ENCODE data around the gene TPSB2. TPM values are rescaled to one million over a fixed set of nuclear protein-coding genes. Genes with fewer than 3 reads are reported as not detected.
A peak's percentile ranks its signal among the peaks of the same experiment; 100 is the strongest.
"Not testable (repeated sequence)": the region's sequence is repeated elsewhere in the genome, so short reads cannot be mapped to it uniquely, and the experiment has no call there.

The TPSB2 gene
- total RNA-seq, 1 experiment from 2014 or later, result 0.44 TPM

DNA sequence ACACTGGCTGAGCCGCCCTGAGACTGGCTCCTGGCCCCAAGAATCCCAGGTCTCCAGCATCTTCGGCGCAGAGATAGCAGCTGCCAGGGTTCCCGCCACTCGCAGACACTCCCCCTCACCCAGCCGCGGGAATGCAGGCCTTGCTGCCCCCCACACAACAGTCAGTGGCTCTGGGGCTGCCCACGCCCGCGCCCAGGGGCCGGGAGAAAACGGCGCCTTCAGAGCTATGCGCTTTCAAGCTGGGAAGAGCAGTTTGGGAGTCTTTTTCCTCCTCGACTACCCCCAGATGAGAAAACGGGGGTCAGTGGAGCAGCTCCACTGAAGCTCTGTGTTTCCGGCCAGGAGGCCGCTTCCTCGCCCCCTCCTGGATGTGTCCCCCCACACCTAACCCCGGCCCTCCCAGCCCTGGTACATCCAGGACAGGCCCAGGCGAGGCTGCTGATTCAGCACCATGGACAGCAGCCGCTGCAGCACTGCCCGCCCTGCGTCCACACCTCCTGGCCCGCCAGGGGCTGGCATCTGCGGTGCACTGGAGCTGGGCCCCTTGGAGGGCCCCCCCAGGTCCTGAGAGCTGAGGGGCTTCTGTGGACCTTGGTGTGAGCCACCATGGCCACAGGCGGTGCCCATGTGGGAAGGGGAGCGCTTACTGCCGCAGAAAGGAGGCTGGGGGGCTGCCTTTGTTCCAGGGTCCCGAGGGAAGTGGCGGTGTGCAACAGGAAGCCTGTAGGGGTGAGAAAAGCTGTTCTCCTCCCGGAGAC lies 41.4 kb downstream of the TPSB2 start (continued):
- TF ChIP-seq, protein P1, sequence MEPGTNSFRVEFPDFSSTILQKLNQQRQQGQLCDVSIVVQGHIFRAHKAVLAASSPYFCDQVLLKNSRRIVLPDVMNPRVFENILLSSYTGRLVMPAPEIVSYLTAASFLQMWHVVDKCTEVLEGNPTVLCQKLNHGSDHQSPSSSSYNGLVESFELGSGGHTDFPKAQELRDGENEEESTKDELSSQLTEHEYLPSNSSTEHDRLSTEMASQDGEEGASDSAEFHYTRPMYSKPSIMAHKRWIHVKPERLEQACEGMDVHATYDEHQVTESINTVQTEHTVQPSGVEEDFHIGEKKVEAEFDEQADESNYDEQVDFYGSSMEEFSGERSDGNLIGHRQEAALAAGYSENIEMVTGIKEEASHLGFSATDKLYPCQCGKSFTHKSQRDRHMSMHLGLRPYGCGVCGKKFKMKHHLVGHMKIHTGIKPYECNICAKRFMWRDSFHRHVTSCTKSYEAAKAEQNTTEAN (CRISPR knock-in tag; IDR thresholded peaks at IDR 0.05), result peak; percentile 73; the same call in 1 of the 2 replicates
- TF ChIP-seq, protein P2, sequence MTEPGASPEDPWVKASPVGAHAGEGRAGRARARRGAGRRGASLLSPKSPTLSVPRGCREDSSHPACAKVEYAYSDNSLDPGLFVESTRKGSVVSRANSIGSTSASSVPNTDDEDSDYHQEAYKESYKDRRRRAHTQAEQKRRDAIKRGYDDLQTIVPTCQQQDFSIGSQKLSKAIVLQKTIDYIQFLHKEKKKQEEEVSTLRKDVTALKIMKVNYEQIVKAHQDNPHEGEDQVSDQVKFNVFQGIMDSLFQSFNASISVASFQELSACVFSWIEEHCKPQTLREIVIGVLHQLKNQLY (CRISPR knock-in tag; IDR thresholded peaks at IDR 0.05), result 0 out of 2 replicates have a peak, but pooled peaks have one; percentile 59
- peak; percentile 93 for TF ChIP-seq TEAD4 (CRISPR knock-in tag; IDR thresholded peaks at IDR 0.05)
- TF ChIP-seq, protein P3, sequence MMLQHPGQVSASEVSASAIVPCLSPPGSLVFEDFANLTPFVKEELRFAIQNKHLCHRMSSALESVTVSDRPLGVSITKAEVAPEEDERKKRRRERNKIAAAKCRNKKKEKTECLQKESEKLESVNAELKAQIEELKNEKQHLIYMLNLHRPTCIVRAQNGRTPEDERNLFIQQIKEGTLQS (CRISPR knock-in tag; conservative IDR thresholded peaks at IDR 0.05), result no peak
- TF ChIP-seq, protein P4, sequence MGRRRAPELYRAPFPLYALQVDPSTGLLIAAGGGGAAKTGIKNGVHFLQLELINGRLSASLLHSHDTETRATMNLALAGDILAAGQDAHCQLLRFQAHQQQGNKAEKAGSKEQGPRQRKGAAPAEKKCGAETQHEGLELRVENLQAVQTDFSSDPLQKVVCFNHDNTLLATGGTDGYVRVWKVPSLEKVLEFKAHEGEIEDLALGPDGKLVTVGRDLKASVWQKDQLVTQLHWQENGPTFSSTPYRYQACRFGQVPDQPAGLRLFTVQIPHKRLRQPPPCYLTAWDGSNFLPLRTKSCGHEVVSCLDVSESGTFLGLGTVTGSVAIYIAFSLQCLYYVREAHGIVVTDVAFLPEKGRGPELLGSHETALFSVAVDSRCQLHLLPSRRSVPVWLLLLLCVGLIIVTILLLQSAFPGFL (CRISPR knock-in tag; IDR thresholded peaks at IDR 0.05; ENCODE audit: borderline replicate concordance), result peak; percentile 85; the same call in 1 of the 2 replicates
- TF ChIP-seq, protein P5, sequence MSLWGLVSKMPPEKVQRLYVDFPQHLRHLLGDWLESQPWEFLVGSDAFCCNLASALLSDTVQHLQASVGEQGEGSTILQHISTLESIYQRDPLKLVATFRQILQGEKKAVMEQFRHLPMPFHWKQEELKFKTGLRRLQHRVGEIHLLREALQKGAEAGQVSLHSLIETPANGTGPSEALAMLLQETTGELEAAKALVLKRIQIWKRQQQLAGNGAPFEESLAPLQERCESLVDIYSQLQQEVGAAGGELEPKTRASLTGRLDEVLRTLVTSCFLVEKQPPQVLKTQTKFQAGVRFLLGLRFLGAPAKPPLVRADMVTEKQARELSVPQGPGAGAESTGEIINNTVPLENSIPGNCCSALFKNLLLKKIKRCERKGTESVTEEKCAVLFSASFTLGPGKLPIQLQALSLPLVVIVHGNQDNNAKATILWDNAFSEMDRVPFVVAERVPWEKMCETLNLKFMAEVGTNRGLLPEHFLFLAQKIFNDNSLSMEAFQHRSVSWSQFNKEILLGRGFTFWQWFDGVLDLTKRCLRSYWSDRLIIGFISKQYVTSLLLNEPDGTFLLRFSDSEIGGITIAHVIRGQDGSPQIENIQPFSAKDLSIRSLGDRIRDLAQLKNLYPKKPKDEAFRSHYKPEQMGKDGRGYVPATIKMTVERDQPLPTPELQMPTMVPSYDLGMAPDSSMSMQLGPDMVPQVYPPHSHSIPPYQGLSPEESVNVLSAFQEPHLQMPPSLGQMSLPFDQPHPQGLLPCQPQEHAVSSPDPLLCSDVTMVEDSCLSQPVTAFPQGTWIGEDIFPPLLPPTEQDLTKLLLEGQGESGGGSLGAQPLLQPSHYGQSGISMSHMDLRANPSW (CRISPR knock-in tag; conservative IDR thresholded peaks at IDR 0.05; ENCODE audit: low read depth), result no peak
- TF ChIP-seq, protein P6, sequence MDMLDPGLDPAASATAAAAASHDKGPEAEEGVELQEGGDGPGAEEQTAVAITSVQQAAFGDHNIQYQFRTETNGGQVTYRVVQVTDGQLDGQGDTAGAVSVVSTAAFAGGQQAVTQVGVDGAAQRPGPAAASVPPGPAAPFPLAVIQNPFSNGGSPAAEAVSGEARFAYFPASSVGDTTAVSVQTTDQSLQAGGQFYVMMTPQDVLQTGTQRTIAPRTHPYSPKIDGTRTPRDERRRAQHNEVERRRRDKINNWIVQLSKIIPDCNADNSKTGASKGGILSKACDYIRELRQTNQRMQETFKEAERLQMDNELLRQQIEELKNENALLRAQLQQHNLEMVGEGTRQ (CRISPR knock-in tag; IDR thresholded peaks at IDR 0.05), result no peak

DNA sequence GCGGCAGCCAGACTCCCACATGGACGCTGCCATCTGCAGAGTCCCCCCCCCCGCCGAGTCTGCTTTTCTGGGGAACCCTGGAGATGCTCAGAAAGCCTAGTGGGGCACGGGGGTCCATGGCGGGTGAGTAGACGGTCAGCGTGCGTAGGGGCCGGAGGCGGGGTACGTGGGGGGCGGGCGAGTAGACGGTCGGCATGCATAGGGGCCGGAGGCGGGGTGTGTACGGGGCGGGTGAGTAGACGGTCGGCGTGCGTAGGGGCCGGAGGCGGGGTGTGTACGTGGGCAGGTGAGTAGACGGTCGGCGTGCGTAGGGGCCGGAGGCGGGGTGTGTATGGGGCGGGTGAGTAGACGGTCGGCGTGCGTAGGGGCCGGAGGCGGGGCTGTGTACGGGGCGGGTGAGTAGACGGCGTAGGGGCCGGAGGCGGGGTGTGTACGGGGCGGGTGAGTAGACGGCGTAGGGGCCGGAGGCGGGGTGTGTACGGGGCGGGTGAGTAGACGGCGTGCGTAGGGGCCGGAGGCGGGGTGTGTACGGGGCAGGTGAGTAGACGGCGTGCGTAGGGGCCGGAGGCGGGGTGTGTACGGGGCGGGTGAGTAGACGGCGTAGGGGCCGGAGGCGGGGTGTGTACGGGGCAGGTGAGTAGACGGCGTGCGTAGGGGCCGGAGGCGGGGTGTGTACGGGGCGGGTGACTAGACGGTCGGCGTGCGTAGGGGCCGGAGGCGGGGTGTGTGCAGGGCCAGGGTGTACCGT lies 44.4 kb downstream of the TPSB2 start:
- H3K9me3 Mint-ChIP-seq; H3K36me3 Mint-ChIP-seq; H3K27me3 Mint-ChIP-seq (ENCODE audit: low read depth); H3K4me3 Mint-ChIP-seq; H3K27ac Mint-ChIP-seq; CTCF ChIA-PET; DNase-seq (ENCODE audit: low spot score); H3K4me1 Mint-ChIP-seq; POLR2A ChIA-PET; ATAC-seq: not testable (repeated sequence)

DNA sequence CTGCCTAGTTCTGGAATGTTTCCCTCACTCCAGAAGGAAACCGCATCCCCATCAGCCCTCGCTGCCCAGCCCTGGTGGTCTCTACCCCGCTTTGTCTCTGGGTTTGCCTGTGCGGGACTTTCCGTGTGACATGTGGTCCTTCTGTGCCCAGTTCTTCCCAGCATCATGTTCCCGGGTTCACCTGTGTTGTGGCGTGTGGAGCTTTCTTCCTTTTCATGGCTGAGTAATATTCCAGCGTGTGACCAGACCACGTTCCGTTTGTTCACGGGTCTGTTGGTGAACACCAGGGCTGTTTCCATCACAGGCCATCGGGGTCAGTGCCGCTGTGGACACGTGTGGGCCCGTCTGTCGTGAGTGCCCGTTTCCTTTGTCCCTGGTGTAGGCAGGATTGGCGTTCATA lies 45.0 kb downstream of the TPSB2 start:
- Mint-ChIP-seq H3K27me3 (ENCODE audit: low read depth) (no peaks in the 10 kb centered on the region), H3K27ac (no peak overlapping the region), H3K9me3 (no peaks in the 10 kb centered on the region), H3K36me3 (no peaks in the 10 kb centered on the region), H3K4me3 (no peak overlapping the region), H3K4me1 (no peaks in the 10 kb centered on the region)
- TF ChIP-seq TEAD4 (CRISPR knock-in tag; IDR thresholded peaks at IDR 0.05) (no peak), ESRRA (CRISPR knock-in tag; IDR thresholded peaks at IDR 0.05; ENCODE audit: borderline replicate concordance) (no peak), HMGA2 (CRISPR knock-in tag; IDR thresholded peaks at IDR 0.05) (no peak), TEAD1 (CRISPR knock-in tag; IDR thresholded peaks at IDR 0.05) (no peak), TCF7 (CRISPR knock-in tag; IDR thresholded peaks at IDR 0.05; ENCODE audit: low read depth) (no peak), ZNF317 (CRISPR knock-in tag; IDR thresholded peaks at IDR 0.05; ENCODE audit: borderline replicate concordance, low read depth) (no peak), SOX15 (CRISPR knock-in tag; IDR thresholded peaks at IDR 0.05) (no peak)
- TF ChIP-seq, protein P7, sequence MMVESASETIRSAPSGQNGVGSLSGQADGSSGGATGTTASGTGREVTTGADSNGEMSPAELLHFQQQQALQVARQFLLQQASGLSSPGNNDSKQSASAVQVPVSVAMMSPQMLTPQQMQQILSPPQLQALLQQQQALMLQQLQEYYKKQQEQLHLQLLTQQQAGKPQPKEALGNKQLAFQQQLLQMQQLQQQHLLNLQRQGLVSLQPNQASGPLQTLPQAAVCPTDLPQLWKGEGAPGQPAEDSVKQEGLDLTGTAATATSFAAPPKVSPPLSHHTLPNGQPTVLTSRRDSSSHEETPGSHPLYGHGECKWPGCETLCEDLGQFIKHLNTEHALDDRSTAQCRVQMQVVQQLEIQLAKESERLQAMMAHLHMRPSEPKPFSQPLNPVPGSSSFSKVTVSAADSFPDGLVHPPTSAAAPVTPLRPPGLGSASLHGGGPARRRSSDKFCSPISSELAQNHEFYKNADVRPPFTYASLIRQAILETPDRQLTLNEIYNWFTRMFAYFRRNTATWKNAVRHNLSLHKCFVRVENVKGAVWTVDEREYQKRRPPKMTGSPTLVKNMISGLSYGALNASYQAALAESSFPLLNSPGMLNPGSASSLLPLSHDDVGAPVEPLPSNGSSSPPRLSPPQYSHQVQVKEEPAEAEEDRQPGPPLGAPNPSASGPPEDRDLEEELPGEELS (CRISPR knock-in tag; IDR thresholded peaks at IDR 0.05), result no peak
- TF ChIP-seq, protein P8, sequence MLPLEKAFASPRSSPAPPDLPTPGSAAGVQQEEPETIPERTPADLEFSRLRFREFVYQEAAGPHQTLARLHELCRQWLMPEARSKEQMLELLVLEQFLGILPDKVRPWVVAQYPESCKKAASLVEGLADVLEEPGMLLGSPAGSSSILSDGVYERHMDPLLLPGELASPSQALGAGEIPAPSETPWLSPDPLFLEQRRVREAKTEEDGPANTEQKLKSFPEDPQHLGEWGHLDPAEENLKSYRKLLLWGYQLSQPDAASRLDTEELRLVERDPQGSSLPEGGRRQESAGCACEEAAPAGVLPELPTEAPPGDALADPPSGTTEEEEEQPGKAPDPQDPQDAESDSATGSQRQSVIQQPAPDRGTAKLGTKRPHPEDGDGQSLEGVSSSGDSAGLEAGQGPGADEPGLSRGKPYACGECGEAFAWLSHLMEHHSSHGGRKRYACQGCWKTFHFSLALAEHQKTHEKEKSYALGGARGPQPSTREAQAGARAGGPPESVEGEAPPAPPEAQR (CRISPR knock-in tag; IDR thresholded peaks at IDR 0.05), result no peak
- TF ChIP-seq, protein P5 (CRISPR knock-in tag; conservative IDR thresholded peaks at IDR 0.05; ENCODE audit: low read depth), result no peak
- DNase-seq (ENCODE audit: low spot score), result no peak
- ChIA-PET POLR2A (no interaction called here), CTCF (no interaction called here)
- ATAC-seq, result no peak
